Lung (tissue), 12 donors: Measurements from ENCODE around the gene TSEN15. TPM values are rescaled to one million over a fixed set of nuclear protein-coding genes. Genes with fewer than 3 reads are reported as not detected.

ENCODE experiments used
- ATAC-seq: fragments of 200-7000 bp; cut with Tn5 transposase; one replicate; pipeline ENCODE4 v1.9.1; 2020; ENCODE audit warnings: moderate number of reproducible peaks; ENCODE audit not compliant: insufficient read depth, low FRiP score
- DNase-seq, 3 donors: peaks; one replicate each; pipeline ENCODE4 v3.0.0-alpha.2; 2013 to 2017
- H3K27ac ChIP-seq, 2 donors: one replicate each; pipeline ENCODE4 v1.5.1; 2013; ENCODE audit warnings: mild to moderate bottlenecking in 2 of 2, moderate library complexity in 2 of 2, control low read depth in 1 of 2, inconsistent platforms in 1 of 2, low read depth in 1 of 2, low read length in 1 of 2
- H3K27me3 ChIP-seq, 3 donors: one replicate each; pipeline ENCODE4 v1.5.1; 2013; ENCODE audit warnings: low read length in 2 of 3; ENCODE audit not compliant: control insufficient read depth in 3 of 3, insufficient read depth in 3 of 3
- H3K36me3 ChIP-seq, 4 donors: one replicate each; pipeline ENCODE4 v1.5.1; 2013; ENCODE audit warnings: low read length in 4 of 4, mild to moderate bottlenecking in 1 of 4, moderate library complexity in 1 of 4; ENCODE audit not compliant: control insufficient read depth in 4 of 4, insufficient read depth in 4 of 4
- H3K4me1 ChIP-seq, 5 donors: one replicate each; pipeline ENCODE4 v1.5.1; 2013; ENCODE audit warnings: low read length in 5 of 5, mild to moderate bottlenecking in 2 of 5, moderate library complexity in 1 of 5; ENCODE audit not compliant: control insufficient read depth in 5 of 5, insufficient read depth in 5 of 5
- H3K4me3 ChIP-seq: one replicate; pipeline ENCODE4 v1.5.1; 2013; ENCODE audit warnings: mild to moderate bottlenecking, control low read depth, moderate library complexity
- H3K9ac ChIP-seq, 2 donors: one replicate each; pipeline ENCODE4 v1.5.1; 2013; ENCODE audit warnings: low read length in 2 of 2, control low read depth in 1 of 2; ENCODE audit not compliant: insufficient read depth in 1 of 2
- H3K9me3 ChIP-seq, 4 donors: one replicate each; pipeline ENCODE4 v1.5.1; 2013; ENCODE audit warnings: low read length in 3 of 4, mild to moderate bottlenecking in 1 of 4, moderate library complexity in 1 of 4; ENCODE audit not compliant: control insufficient read depth in 4 of 4, insufficient read depth in 3 of 4
- CTCF ChIP-seq: IDR thresholded peaks from 2 replicates; pipeline ENCODE4 v1.5.1; 2012; ENCODE audit warnings: mild to moderate bottlenecking; ENCODE audit errors: control extremely low read depth, extremely low read depth
- WGBS, 2 donors: extraction: QIAGEN DNeasy Blood & Tissue Kit; methylation state at CpG; one replicate each; pipeline ENCODE4 v1.1.7; 2013; 5-methylcytosine and 5-hydroxymethylcytosine counted together
- polyA plus RNA-seq, 2 donors: library from polyadenylated mRNA; stranded (reverse); fragments of 200-250 nt; gene quantifications; one replicate each; pipeline ENCODE4 v1.2.1, GENCODE V29; 2013
- total RNA-seq, 2 donors: library from RNA; depleted of rRNA in 1 of 2; stranded (reverse); fragments of >200 nt in 1 of 2; gene quantifications; one replicate each; pipeline ENCODE4 v1.2.1, GENCODE V29; 2014 to 2021
- donor health status: control.
- donor health status: control.
- donor health status: Bipolar disorder and iron deficiency.
- donor health status: healthy.
- donor health status: DM: yes; HTN: yes; CAD: no.

The TSEN15 gene
- total and polyA plus RNA-seq, 4 donors = 18.8 to 32.8 (median 31.1) TPM

GRCh38 chr1:184016169-184016568, 35.4 kb upstream of the TSEN15 start:
- 85 to 96% methylated on average over 2 of the region's 2 CpGs for WGBS, 2 donors

GRCh38 chr1:184017306-184017705, 34.2 kb upstream of the TSEN15 start:
- Histone ChIP-seq H3K27me3 (no peaks in the 10 kb centered on the region), H3K9me3 (no peaks in the 10 kb centered on the region), H3K4me1 (peaks cover 0 to 15% (median 6%) of the 10 kb centered on the region in 5 donors), H3K27ac (no peak overlapping the region), H3K9ac (no peak overlapping the region), H3K36me3 (no peaks in the 10 kb centered on the region), H3K4me3 (no peak overlapping the region)
- DNase-seq = no peak
- ATAC-seq = no peak
- TF ChIP-seq CTCF = no peak
- WGBS, 2 donors = 36 to 67% methylated on average over 7 of the region's 7 CpGs

More at GRCh38 chr1:184016169-184016568, 35.4 kb upstream of the TSEN15 start:
- no peak for TF ChIP-seq CTCF
- Histone ChIP-seq H3K27ac (no peak overlapping the region), H3K4me1 (peaks cover 0 to 5% (median under 1%) of the 10 kb centered on the region in 5 donors), H3K9ac (no peak overlapping the region), H3K9me3 (no peaks in the 10 kb centered on the region), H3K36me3 (no peaks in the 10 kb centered on the region), H3K4me3 (no peak overlapping the region), H3K27me3 (no peaks in the 10 kb centered on the region)
- ATAC-seq (no peak), DNase-seq (no peak)

- Histone ChIP-seq H3K27ac (no peak overlapping the region), H3K9me3 (no peaks in the 10 kb centered on the region), H3K36me3 (no peaks in the 10 kb centered on the region), H3K27me3 (no peaks in the 10 kb centered on the region), H3K4me3 (no peak overlapping the region), H3K4me1 (peaks cover 0 to 26% (median 6%) of the 10 kb centered on the region in 5 donors), H3K9ac (no peak overlapping the region)
- ATAC-seq (no peak), DNase-seq (no peak)
- TF ChIP-seq CTCF = no peak
- 60 to 66% methylated on average over 2 of the region's 2 CpGs for WGBS, 2 donors
Measured at GRCh38 chr1:184018622-184019021, 32.9 kb upstream of the TSEN15 start.

GRCh38 chr1:184019069-184019468, 32.5 kb upstream of the TSEN15 start:
- Histone ChIP-seq H3K9ac (no peak overlapping the region), H3K4me1 (peaks cover 0 to 30% (median 6%) of the 10 kb centered on the region in 5 donors), H3K36me3 (no peaks in the 10 kb centered on the region), H3K27ac (no peak overlapping the region), H3K4me3 (no peak overlapping the region), H3K9me3 (no peaks in the 10 kb centered on the region), H3K27me3 (no peaks in the 10 kb centered on the region)
- DNase-seq (no peak), ATAC-seq (no peak)
- no peak for TF ChIP-seq CTCF
- WGBS, 2 donors = 88 to 94% methylated on average over 5 of the region's 5 CpGs
